ENCODE measurements around the gene CRIP3.

CRIP3 gene

DNA sequence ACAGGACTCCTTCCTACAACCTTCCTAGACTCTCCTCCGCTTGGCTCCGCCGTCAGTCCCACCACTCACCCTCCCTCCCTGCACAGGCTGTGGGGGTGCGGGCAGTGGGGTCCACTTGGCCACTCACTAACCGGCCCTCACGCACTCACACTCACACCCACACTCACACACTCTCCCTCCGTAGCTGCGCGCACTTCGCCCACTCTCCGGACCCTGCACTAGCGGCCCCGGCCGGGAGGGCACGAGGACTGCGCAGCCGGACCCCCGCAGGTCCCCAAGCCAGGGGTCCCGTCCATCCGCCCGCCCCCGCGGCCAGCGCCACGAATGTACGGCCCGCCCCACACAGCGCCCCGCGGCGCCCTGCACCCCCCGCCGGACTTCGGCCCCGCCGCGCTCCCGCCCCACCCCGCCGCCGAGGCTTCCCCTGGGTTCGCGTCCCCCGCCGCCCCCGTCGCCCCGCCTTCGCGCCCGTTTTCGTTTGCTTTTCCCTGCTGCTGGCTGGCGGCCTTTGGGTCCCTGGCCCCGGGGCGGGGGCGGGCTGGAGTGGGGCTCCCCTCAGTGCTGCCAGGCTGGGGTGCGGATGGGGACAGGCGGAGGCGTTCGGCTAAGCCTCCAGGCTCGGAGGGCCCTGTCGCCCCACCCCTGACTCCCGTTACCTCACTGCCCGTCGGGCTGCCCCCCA lies 33.6 kb downstream of the CRIP3 start:
- in situ Hi-C loops (cut with MboI; ENCODE audit: low sequenced_read_pairs) = no loop called here

DNA sequence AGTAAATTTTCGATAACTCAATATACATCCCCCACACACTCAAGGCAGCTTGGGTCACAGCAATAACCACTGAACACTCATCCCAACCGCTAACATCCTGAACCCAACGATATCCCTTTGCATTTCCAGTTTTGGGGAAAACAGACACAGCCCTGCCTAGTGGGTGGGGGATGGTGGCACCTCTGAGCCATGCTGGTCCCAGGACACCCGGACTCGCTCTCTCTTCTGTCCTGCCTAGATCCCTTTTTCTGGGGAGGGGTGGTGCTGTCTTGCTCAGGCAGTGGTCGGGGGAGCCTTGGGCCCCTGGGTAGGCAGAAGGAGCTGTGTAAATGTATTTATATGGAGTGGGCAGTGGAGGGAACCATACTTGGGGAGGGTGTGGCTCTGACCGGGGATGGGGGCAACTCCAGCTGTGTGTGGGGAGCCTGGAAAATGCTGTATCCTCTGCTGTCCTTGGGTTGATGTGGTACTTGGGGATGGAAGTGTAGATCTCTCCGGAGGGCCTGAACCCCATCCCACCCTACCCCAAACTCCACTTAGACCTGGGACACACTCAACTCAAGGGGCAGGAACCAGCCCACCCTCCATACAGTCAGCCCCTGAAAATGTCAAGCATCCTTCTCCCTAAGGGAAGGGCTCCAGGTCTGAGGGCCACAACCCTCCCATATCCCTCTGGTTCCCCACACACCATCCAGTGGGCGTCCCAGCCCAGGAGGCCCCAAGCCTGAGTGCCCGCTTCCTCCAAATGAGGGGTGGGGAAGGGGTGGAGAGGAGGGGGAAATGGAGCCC lies 34.3 kb downstream of the CRIP3 start:
- in situ Hi-C loops (cut with MboI; ENCODE audit: low sequenced_read_pairs) = no loop called here

DNA sequence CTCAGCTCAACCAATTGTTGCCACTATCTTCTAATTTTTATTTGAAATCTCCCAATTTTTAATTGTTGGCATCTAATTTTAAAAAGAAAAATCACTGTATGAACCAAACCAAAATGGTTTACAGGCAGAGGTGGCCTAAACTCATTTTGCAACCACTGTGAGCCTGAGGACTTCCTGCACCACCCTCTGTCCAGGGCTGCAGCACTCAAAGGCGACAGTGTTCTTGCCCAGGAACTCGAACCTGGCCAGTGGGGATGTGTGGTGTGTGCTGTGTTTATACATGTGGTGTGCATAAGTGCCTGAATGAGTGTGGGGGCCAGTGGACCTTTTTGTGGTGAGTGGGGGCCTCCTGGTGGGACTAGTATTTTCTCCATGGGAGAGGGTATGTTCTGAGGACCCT lies 34.9 kb downstream of the CRIP3 start:
- in situ Hi-C loops (cut with MboI; ENCODE audit: low sequenced_read_pairs) = no loop called here

DNA sequence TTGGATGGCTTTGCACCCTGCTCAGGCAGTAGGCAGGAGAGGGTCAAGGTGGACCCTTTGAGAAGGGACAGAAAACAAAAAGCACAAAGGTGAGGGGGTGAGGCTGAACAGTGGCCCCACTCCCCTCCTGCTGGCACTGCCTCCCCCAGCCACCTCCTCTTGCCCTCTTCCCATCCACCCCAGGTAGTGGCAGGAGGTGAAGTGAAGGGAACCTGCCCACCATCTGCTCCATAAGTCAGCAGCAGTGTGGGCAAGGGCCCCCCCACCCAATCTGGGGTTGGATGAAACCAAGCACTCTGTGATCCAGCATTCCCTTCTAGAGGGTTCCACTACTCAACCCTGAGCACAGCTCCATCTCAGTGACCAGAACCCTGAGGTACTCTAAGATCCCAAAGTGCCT lies 36.7 kb downstream of the CRIP3 start:
- in situ Hi-C loops (cut with MboI; ENCODE audit: low sequenced_read_pairs) = no loop called here

DNA sequence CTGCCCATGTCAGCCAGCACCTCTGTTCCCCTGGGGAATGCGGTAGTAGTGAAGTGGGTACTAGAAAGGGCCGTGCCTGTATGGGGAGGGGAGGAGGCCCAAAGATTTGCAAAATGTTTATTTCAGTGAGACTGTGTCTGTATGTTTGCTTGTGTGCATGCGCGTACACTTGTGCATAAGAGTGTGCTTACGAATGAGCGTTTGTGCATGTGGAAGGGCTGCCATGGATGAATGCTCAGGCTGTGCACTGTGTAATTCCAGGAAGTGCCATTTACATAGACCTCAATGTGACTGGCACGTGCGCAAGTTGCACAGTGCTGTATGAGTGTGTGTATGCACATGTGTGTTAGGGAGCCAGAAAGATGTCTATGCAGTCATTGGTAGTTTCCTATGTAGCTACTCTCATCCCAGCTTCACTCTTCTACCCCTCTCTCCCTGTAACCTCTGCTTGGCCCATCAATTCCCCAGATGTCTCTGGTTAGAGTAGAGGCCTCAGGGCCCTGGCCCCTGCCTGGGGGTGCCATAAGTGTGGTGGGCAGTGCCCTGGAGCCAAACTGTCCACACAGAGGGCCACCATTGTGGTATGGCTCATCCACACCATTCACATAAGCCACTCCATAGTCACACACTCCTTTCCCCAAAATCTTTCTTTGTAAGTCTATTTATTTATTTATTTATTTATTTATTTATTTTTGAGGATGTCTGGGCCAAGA lies 37.4 kb downstream of the CRIP3 start:
- in situ Hi-C loops (cut with MboI; ENCODE audit: low sequenced_read_pairs) = no loop called here

DNA sequence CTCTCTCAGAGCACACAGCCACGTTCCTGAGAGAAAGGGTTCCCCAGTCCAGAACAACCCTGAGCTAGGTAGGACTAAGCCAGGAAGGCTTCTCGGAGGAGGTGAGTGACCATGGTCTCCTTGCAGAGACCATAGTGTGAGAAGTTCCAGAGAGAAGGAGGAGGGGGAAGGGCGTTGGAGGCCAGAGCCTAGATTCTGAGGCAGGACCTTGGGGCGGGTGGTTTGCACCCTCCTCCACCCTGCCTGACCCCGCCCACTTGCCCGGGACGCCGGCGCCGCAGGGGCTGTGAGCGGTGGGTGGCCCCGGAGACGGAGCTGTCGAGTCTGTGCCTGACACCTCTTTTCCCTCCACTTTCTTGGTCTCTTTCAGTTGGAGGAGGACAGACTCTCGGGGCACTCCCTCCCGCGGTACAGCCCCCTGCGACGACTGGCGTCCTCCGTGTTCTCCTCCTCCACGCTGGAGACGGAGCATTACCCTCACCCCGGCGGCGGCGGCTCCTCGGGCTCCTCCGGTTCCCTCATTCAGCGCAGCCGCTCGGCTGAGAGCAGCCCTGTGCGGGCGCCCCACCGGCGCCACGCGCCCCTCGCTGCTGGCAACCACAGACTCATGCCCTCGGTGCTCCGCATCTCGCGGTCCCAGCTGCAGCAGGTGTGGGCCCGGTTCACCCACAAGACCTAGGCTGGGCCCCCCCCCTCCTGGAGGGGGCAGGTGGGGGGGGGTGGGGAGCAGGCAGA lies 39.2 kb downstream of the CRIP3 start:
- in situ Hi-C loops (cut with MboI; ENCODE audit: low sequenced_read_pairs) = no loop called here

DNA sequence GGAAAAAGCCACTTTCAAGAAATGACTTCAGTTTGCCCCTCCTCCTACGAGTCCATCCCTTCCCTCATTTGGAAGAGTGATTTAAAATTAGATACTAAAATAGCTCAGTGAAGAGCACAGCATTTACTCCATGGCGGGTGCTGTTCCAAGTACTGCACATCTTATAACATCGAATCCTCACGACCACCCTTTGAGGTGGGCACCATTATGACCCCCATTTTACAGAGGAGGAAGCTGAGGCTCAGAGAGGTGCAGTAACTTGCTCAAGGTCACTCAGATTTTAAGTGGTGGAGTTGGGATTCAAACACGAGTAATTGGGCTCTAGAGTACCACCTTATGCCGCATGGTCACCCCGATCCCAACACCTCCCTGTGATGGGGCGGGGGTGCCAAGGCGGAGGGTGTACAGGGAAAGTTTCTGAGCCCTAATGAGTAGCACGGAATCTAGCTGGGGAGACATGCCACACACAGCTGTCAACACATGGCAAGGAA lies 39.8 kb downstream of the CRIP3 start:
- in situ Hi-C loops (cut with MboI; ENCODE audit: low sequenced_read_pairs) = no loop called here

DNA sequence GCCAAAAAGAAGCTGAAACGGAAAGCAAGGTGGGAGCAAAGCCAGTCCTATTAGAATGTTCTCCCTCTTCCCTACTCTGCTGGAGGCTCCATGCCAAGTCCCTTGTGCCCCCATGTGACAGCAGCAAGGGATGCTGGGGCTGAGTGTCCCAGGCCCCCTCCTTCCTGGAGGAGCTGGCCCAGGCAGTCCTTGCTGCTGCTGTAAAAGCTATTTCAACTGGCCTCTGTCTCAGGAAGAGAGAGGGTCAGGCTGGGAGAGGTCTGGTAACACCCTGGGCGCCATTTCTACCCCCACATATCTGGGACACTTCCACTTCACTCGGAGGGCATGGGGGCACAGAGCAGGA lies 40.3 kb downstream of the CRIP3 start:
- in situ Hi-C loops (cut with MboI; ENCODE audit: low sequenced_read_pairs) = no loop called here

DNA sequence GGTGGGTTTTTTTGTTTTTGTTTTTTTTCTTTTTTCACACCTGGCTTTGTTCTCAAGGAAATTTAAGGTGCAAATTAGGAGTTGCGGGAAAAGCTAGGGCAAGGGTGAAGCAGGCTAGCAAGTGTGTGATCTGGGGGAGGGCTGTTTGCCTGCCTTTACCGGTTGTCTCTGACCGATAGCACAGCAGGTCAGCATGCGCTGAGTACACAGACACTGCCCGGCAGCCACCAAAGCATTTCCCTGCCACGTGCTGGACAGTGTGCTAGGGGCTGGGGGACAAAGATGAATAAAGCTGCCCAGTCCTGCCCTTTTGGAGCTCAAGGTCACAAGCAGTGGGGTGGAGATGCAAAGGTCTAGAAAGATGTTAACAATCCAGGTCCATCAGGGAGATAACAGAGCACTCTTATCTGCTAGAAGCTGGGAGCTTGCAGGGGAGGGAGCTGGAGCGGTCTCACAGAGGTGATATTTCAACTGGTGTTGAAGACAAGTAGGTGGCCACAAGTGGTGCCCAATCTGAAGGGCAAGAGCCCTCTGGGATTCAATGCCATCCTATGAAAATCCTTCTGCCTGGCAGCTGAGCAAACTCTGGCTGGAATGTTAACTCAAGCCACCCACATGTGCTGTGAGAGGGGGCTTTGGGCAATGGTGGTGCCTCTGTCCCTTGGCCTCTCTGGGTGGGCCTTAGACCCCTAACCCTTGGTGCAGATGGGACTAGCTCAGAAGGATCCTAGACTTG lies 40.8 kb downstream of the CRIP3 start:
- in situ Hi-C loops (cut with MboI; ENCODE audit: low sequenced_read_pairs) = no loop called here

DNA sequence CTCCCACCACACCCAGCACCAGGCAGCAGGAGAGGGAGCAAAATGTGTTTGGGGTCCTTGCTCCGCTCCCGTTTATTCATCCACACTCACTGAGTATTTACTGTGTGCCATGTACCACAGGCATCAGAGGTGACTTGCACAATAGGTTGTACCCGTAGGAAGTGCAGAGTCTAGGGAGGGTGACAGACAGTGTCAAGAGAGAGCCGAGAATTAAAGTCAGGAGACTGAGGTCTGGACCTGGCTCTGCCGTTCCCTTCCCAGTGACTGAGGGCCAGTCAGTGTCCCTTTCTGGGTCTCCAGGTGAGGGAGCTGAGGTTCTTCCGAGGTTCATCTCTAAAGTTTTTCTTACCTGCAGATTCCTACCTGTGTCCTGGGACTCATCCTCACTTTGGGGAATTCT lies 43.1 kb downstream of the CRIP3 start:
- in situ Hi-C loops (cut with MboI; ENCODE audit: low sequenced_read_pairs) = no loop called here

DNA sequence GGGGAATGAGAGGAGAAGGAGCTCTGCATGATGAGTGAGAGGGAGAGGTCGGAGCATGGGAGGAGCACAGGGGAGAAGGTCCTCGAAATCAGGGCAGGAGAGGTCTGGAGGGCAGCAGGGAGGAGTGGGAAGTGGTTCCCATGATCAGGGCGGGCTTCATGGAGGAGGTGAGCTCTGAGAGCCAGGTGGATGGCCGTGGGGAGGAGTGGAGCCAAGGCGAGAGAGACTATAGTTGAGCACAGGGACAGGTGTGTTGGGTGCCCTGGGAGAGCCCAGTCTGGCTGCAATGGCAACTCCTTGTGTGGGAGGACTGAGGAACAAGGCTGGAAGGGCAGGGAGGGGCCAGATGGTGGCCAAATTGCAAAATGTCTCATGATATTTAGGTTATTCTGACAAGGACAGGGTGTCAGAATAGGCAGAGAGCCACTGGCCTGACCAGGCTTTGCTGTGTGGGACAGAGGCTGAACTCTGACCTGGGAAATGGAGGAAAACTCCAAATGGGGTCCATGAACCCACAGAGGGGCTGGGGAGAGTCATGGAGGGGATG lies 44.0 kb downstream of the CRIP3 start:
- in situ Hi-C loops (cut with MboI; ENCODE audit: low sequenced_read_pairs) = no loop called here

DNA sequence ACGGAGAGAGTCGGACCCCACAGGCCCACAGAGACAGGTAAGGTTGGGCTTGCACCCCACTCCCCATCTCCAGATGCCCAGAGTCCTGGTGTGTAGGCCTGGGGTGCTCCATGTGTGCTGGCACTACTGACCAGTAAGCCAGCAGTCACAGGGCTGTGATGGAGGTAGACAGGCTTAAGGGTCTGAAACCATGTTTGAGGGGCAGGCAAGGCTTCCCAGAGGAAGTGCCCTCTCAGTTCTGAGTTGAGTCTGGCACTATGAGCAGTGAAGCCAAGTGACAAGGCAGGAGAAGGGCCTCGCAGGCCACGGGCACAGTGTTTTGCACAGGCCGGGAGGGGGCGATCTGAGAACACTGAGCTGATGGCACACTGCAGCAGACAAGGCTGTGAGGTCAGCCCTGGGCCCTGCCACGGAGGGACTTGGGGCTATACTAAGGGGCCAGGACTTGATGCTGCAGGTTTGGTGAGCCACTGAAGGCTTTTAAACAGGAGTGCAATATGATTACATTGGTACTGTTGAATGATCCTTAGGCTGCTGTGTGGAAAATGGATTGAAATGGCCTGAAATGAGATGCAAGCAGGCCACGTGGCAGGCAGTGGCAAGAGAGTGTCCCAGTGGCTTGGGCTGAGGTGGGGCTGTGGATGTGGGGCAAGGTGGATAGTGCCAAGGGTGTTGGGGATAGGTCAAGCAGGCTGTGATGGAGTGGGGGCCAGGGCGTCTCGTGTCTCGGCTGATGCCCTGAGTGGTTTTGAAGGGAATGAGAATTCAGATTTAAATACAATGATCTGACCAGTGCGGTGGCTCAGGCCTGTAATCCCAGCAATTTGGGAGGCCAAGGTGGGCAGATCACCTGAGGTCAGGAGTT lies 45.1 kb downstream of the CRIP3 start:
- in situ Hi-C loops (cut with MboI; ENCODE audit: low sequenced_read_pairs) = no loop called here

DNA sequence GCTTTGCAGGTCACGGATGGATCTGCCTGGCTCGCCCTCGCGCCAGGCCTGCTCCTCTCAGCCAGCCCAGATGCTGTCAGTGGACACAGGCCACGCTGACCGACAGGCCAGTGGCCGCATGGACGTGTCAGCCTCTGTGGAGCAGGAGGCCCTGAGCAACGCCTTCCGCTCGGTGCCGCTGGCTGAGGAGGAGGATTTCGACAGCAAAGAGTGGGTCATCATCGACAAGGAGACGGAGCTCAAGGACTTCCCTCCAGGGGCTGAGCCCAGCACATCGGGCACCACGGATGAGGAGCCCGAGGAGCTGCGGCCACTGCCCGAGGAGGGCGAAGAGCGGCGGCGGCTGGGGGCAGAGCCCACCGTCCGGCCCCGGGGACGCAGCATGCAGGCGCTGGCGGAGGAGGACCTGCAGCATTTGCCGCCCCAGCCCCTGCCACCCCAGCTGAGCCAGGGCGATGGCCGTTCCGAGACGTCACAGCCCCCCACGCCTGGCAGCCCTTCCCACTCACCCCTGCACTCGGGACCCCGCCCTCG lies 45.8 kb downstream of the CRIP3 start:
- in situ Hi-C loops (cut with MboI; ENCODE audit: low sequenced_read_pairs) = no loop called here

DNA sequence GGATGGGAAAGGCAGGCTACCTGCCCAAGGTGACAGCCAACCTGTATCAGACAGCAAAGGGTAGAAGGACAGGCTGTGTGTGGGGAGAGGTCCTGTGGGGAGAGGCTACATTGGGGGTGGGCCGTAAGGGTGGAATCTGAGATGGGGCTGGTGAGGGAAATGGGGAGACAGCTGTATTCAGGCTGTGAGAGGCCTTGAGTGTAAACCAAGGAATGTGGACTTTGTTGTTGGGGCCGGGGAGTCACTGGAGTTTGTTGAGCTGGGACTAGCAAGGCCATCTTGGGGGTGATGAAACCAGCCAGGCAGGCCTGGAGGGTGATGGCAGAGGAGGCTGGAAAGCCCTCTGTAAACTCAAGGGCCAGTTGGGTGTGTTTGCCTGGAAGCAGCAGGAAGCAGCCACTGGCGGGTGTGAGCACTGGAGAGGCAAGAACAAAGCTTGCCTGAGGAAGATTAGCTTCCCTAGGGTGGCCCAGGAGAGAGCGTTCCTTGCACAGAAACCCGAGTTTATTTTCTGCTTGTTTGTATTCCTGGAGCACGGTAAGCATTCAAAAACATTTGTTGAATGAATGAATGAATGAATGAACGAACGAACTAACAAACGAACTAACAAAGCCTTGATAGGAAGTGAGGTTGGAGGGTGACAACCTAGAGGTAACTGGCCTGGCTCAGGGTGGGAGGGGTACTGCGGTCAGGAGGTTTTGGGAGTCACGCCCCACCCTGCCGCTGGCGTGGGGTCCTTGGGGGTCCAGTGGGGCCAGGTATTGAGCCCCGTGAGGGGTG lies 46.4 kb downstream of the CRIP3 start:
- in situ Hi-C loops (cut with MboI; ENCODE audit: low sequenced_read_pairs) = no loop called here

DNA sequence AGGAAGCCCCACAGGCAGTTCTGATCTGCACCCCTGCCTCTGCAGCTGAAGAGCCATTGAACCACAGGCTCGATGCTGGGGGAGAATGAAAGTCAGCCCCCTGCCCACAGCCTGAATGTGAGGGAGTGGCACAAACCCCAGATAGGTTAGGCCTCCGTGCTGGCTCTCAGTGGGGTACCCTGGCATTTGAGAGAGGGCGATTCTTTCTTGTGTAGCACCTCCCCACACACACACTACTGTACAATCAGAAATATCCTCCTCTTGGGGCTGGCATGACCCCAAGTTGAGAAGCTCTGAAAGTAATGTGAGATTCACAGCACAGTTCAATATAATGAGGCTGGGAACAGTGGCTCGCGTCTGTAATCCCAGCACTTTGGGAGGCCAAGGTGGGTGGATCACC lies 47.4 kb downstream of the CRIP3 start:
- in situ Hi-C loops (cut with MboI; ENCODE audit: low sequenced_read_pairs) = no loop called here

DNA sequence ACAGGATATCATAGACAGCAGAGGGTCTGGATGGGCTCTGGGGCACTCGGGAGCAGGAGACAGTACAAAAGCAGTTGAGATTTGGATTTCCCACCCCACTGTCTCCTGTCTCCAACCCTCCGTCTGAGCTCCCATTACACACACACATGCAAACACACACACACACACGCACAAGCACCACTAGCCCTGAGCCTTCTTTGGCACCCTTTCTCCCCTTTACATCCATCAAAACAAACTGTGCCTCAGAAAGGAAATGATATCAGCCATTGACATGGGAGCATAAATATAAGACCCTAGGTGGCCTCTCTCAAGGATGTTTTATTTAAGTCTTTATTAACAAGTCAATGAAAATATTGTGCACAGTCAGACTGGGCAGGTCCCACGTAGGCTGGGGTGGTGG lies 47.8 kb downstream of the CRIP3 start:
- in situ Hi-C loops (cut with MboI; ENCODE audit: low sequenced_read_pairs) = no loop called here

DNA sequence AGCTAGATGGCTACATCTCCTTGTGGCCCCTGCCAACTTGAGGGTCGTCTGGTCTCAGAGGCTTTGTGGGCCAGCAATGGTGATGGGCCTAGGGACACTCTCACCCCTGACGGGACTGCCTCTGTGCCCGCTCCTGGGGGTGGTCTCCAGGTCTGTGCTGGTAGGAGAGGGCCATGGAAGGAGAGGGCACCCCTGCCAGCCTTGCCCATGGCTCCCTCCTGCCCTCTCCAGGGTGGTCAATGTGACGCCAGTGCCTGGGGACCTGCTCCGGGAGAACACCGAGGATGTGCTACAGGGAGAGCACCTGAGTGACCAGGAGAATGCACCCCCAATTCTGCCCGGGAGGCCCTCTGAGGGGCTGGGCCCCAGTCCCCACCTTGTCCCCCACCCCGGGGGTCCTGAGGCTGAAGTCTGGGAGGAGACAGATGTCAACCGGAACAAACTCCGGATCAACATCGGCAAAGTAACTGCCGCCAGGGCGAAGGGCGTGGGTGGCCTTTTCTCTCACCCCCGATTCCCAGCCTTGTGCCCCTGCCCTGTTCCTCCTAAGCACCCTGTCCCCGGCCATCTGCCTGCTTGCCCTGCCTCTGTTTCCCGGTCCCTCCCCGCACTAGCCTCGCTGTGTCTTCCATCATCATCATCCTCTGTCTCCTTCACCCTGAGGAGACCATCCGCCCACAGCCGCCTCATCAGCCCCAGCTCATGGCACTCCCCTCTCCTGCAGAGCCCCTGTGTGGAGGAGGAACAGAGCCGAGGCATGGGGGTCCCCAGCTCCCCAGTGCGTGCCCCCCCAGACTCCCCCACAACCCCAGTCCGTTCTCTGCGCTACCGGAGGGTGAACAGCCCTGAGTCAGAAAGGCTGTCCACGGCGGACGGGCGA lies 49.6 kb downstream of the CRIP3 start:
- in situ Hi-C loops (cut with MboI; ENCODE audit: low sequenced_read_pairs) = loop anchor here (10.0 kb wide), 1 partner anchor 246 kb away; no protein-coding TSS in a partner anchor
